Fibroblast of pulmonary artery (primary cell): ENCODE results near the gene ZFP92.

ENCODE experiments used
- DNase-seq: peaks from one replicate; pipeline ENCODE4 v3.0.0-alpha.2; 2010; ENCODE audit warnings: low read depth
- H3K4me3 ChIP-seq: replicated peaks from 2 replicates; pipeline ENCODE4 v1.5.1; 2011; ENCODE audit warnings: low read depth, mild to moderate bottlenecking, control low read depth, low read length, moderate library complexity
- CTCF ChIP-seq: IDR thresholded peaks from 2 replicates; pipeline ENCODE4 v1.5.1; 2011; ENCODE audit warnings: mild to moderate bottlenecking, control low read depth, low read length, inconsistent platforms; ENCODE audit errors: missing control alignments

The ZFP92 gene

GRCh38 chrX:153371256-153371655 lies 40.0 kb upstream of the ZFP92 start:
- DNase-seq = no peak
- TF ChIP-seq CTCF = no peak
- no peak overlapping the region for H3K4me3 ChIP-seq

GRCh38 chrX:153372949-153373348 lies 38.3 kb upstream of the ZFP92 start:
- no peak for DNase-seq
- no peak overlapping the region for H3K4me3 ChIP-seq
- TF ChIP-seq CTCF = no peak

GRCh38 chrX:153374426-153374825 lies 36.8 kb upstream of the ZFP92 start:
- no peak overlapping the region for H3K4me3 ChIP-seq
- DNase-seq = no peak
- TF ChIP-seq CTCF = no peak

GRCh38 chrX:153375571-153375970 lies 35.7 kb upstream of the ZFP92 start:
- no peak for TF ChIP-seq CTCF
- DNase-seq = no peak
- H3K4me3 ChIP-seq = no peak overlapping the region

GRCh38 chrX:153377727-153378126 lies 33.5 kb upstream of the ZFP92 start:
- TF ChIP-seq CTCF = no peak
- no peak for DNase-seq

GRCh38 chrX:153378607-153379006 lies 32.7 kb upstream of the ZFP92 start:
- H3K4me3 ChIP-seq = no peak overlapping the region
- DNase-seq = no peak
- TF ChIP-seq CTCF = no peak

More at GRCh38 chrX:153377727-153378126, 33.5 kb upstream of the ZFP92 start:
- no peak overlapping the region for H3K4me3 ChIP-seq

GRCh38 chrX:153379508-153379907 lies 31.8 kb upstream of the ZFP92 start:
- no peak for DNase-seq
- no peak for TF ChIP-seq CTCF
- H3K4me3 ChIP-seq = no peak overlapping the region
